A673 (cell line): ENCODE results near the gene ACOX3.

Experiments used
- CTCF ChIP-seq: fragments of 300-800, 200-600 bp; sonication (generic); conservative IDR thresholded peaks from 2 replicates; pipeline ENCODE4 v1.5.1; 2017; ENCODE audit warnings: low read depth, mild to moderate bottlenecking, antibody characterized with exemption, low read length, moderate library complexity, mixed read lengths
- EZH2 ChIP-seq: fragments of 200-600 bp; sonication (generic); IDR thresholded peaks from 2 replicates; pipeline ENCODE4 v1.6.1; 2017; ENCODE audit warnings: borderline replicate concordance, low read depth, mild to moderate bottlenecking, mixed read lengths, antibody characterized with exemption, low read length; ENCODE audit not compliant: poor library complexity, severe bottlenecking

GRCh38 chr4:8353912-8354453 is 86.5 kb downstream of the ACOX3 start:
- TF ChIP-seq CTCF = no peak
- TF ChIP-seq EZH2 = no peak
